Heart left ventricle (tissue), 16 donors: ENCODE results near the gene ANKS3. TPM values are rescaled to one million over a fixed set of nuclear protein-coding genes. Genes with fewer than 3 reads are reported as not detected.

Source experiments
- ATAC-seq, 4 donors: fragments of 200-7000 bp; cut with Tn5 transposase; one replicate each; pipeline ENCODE4 v1.9.1; 2020 to 2022; ENCODE audit warnings: moderate library complexity in 4 of 4, mild to moderate bottlenecking in 3 of 4, moderate number of reproducible peaks in 1 of 4
- DNase-seq, 5 donors: peaks; one replicate each; pipeline ENCODE4 v3.0.0-alpha.2; 2020
- H3K27ac ChIP-seq, 12 donors: fragments of 200-600 bp; sonication (generic) in 4 of 12; one replicate each; pipeline versions ENCODE4 v1.5.0 to v1.8.0; 2016 to 2022; ENCODE audit warnings: mild to moderate bottlenecking in 2 of 12
- H3K27me3 ChIP-seq, 9 donors: fragments of 200-600 bp; sonication (generic) in 2 of 9; one replicate each; pipeline versions ENCODE4 v1.5.1 to v1.8.0; 2016 to 2022; ENCODE audit warnings: mild to moderate bottlenecking in 3 of 9
- H3K36me3 ChIP-seq, 9 donors: fragments of 200-600 bp; sonication (generic) in 2 of 9; one replicate each; pipeline versions ENCODE4 v1.5.0 to v1.8.0; 2018 to 2022; ENCODE audit warnings: mild to moderate bottlenecking in 2 of 9
- H3K4me1 ChIP-seq, 12 donors: fragments of 200-600 bp; sonication (generic) in 4 of 12; one replicate each; pipeline versions ENCODE4 v1.5.0 to v1.8.0; 2016 to 2022; ENCODE audit warnings: mild to moderate bottlenecking in 3 of 12
- H3K4me3 ChIP-seq, 12 donors: fragments of 200-600 bp; sonication (generic) in 4 of 12; one replicate each; pipeline versions ENCODE4 v1.5.0 to v1.8.0; 2017 to 2022; ENCODE audit warnings: mild to moderate bottlenecking in 9 of 12, moderate library complexity in 4 of 12
- H3K9me3 ChIP-seq, 12 donors: fragments of 200-600 bp; sonication (generic) in 4 of 12; one replicate each; pipeline versions ENCODE4 v1.5.0 to v1.8.0; 2016 to 2022; ENCODE audit warnings: mild to moderate bottlenecking in 1 of 12
- CTCF ChIP-seq, 12 donors: fragments of 200-600 bp; sonication (generic) in 4 of 12; IDR thresholded peaks; one replicate each; pipeline versions ENCODE4 v1.5.0 to v1.8.0; 2018 to 2022; ENCODE audit warnings: antibody characterized with exemption in 12 of 12, mild to moderate bottlenecking in 5 of 12
- POLR2A ChIP-seq, 2 donors: fragments of 450-650 bp; IDR thresholded peaks; one replicate each; pipeline ENCODE4 v1.6.1; 2017; ENCODE audit warnings: antibody characterized with exemption in 2 of 2, mild to moderate bottlenecking in 2 of 2, moderate library complexity in 2 of 2
- WGBS, 4 donors: extraction: QIAGEN DNeasy Blood & Tissue Kit in 2 of 4; methylation state at CpG; one replicate each; pipeline versions ENCODE4 v1.1.5 to v1.1.7; 2013 to 2018; 5-methylcytosine and 5-hydroxymethylcytosine counted together
- intact Hi-C, 10 donors: fragments of 100-400 bp; cut with DNase I; formaldehyde crosslinking; loops; one replicate each; pipeline versions ENCODE4 v1.11.1 to v1.14.2; 2022
- polyA plus RNA-seq, 2 donors: library from polyadenylated mRNA; stranded (reverse); fragments of 200-250 nt; gene quantifications; one replicate each; pipeline ENCODE4 v1.2.3, GENCODE V29; 2013
- total RNA-seq, 9 donors: library from RNA; depleted of rRNA in 2 of 9; stranded (reverse); fragments of >200 nt in 2 of 9; fragmentation: NEBNext Ultra II Directional in 3 of 9; extraction: Animal tissue kit (Norgen Biotek cat#: 25700) in 3 of 9; gene quantifications; one replicate each; pipeline versions ENCODE4 v1.1.0 to v1.2.4, GENCODE V29; 2016 to 2023
- donor health status: ischemic (EF 13 %, LVEDD 7.1; RV severe dilation, severe dysfunction).
- donor health status: healthy with polysubstance abuse.
- donor health status: DM: no; HTN: yes; CAD: no.
- donor health status: DM: no; HTN: no; CAD: no.
- donor health status: ischemic (EF 25% LVEDD 6.9; RV normal size, moderate dysfunction).
- donor health status: ischemic (EF 25% LVEDD 5.7; RV mildly dilated, moderate dysfunction).
- donor health status: healthy.
- donor health status: DM: yes; HTN: yes; CAD: no.
- donor health status: ischemic (EF 35%, LVEDD 5.7; RV mildly dilated, moderate dysfunction).
- donor health status: nonischemic (EF 11% LVEDD 7.7; RV severe dilation, severe dysfunction).
- donor health status: DM: yes; HTN: yes; CAD: no.
- donor health status: PGD.
- donor health status: ischemic (EF 29% LVEDD 5.4; RV normal size, mild dysfunction).
- donor health status: nonischemic (EF 23%, LVEDD 6.1; RV moderate dilation, normal function).

Gene ANKS3
- total and polyA plus RNA-seq, 11 donors = 5.1 to 12.7 (median 9.2) TPM

GRCh38 chr16:4706871-4707270 is 27.2 kb downstream of the ANKS3 start:
- H3K27ac ChIP-seq = no peak overlapping the region
- H3K36me3 ChIP-seq = peaks cover 0 to 90% (median 72%) of the 10 kb centered on the region in 9 donors
- no peak for ATAC-seq
- intact Hi-C loops = no loop called here
- 91 to 94% (median 92%) methylated on average over 7 of the region's 7 CpGs for WGBS, 4 donors
- H3K4me1 ChIP-seq = no peaks in the 10 kb centered on the region
- H3K27me3 ChIP-seq = no peaks in the 10 kb centered on the region
- H3K9me3 ChIP-seq = no peaks in the 10 kb centered on the region
- TF ChIP-seq POLR2A (IDR thresholded peaks at IDR 0.05) (no peak), CTCF (IDR thresholded peaks at IDR 0.05) (no peak)
- no peak for DNase-seq
- H3K4me3 ChIP-seq = no peak overlapping the region

DNA sequence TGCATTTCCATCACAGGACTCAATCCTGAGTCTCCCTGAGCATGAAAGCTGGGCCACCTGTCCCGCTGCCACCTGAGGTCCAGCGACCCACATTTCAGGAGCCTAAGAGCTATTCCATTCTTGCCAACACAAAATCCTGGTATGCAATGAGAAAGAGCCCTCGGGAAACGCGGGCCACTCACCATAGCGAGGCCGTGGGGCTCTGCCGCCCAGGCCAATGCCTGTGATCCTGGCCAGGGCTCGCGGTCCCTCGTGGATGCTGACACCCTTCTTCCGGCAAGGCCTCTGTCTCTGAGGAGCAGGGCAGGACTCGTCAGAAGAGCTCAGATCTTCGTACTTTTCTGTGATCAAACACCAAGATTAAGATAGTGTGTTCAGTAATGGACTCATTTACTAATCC is 29.2 kb downstream of the ANKS3 start:
- DNase-seq (no peak), ATAC-seq (no peak)
- intact Hi-C loops = no loop called here
- Histone ChIP-seq H3K4me1 (peaks cover 0 to 6% (median 0%) of the 10 kb centered on the region in 12 donors), H3K36me3 (peaks cover 0 to 90% (median 76%) of the 10 kb centered on the region in 9 donors), H3K9me3 (no peaks in the 10 kb centered on the region), H3K27me3 (no peaks in the 10 kb centered on the region), H3K27ac (no peak overlapping the region), H3K4me3 (no peak overlapping the region)
- WGBS, 4 donors = 91 to 96% (median 96%) methylated on average over 14 of the region's 14 CpGs
- TF ChIP-seq POLR2A (IDR thresholded peaks at IDR 0.05) (no peak), CTCF (IDR thresholded peaks at IDR 0.05) (no peak)

- WGBS, 4 donors = 92 to 94% (median 93%) methylated on average over 8 of the region's 8 CpGs
- DNase-seq (no peak), ATAC-seq (no peak)
- TF ChIP-seq POLR2A (IDR thresholded peaks at IDR 0.05) (no peak), CTCF (IDR thresholded peaks at IDR 0.05) (no peak)
- Histone ChIP-seq H3K27me3 (no peaks in the 10 kb centered on the region), H3K9me3 (no peaks in the 10 kb centered on the region), H3K4me3 (no peak overlapping the region), H3K4me1 (peaks cover 0 to 6% (median 0%) of the 10 kb centered on the region in 12 donors), H3K27ac (no peak overlapping the region), H3K36me3 (peaks cover 0 to 90% (median 76%) of the 10 kb centered on the region in 9 donors)
- intact Hi-C loops = no loop called here
Measured at GRCh38 chr16:4704491-4704890, 29.6 kb downstream of the ANKS3 start.

GRCh38 chr16:4703906-4704305 is 30.2 kb downstream of the ANKS3 start:
- 79 to 92% (median 85%) methylated on average over 6 to 7 of the region's 7 CpGs for WGBS, 4 donors
- no peak for TF ChIP-seq CTCF (IDR thresholded peaks at IDR 0.05)
- Histone ChIP-seq H3K9me3 (no peaks in the 10 kb centered on the region), H3K27ac (no peak overlapping the region), H3K36me3 (peaks cover 0 to 93% (median 76%) of the 10 kb centered on the region in 9 donors), H3K4me1 (peaks cover 0 to 6% (median 0%) of the 10 kb centered on the region in 12 donors), H3K27me3 (no peaks in the 10 kb centered on the region), H3K4me3 (no peak overlapping the region)
- DNase-seq = no peak
- no peak for ATAC-seq
- intact Hi-C loops = no loop called here
